ENCODE results near the gene PCDHB4.
A peak's percentile ranks its signal among the peaks of the same experiment; 100 is the strongest.
"Not testable (repeated sequence)": the region's sequence is repeated elsewhere in the genome, so short reads cannot be mapped to it uniquely, and the experiment has no call there.

PCDHB4 gene

GRCh38 chr5:141121563-141121962 lies at the start of gene PCDHB4:
Gene PCDHB4, plus strand, starts transcription at chr5:141121818. Its CDS starts 181 bp downstream, at chr5:141121999.
- no peak for DNase-seq

GRCh38 chr5:141077826-141078225 lies 43.8 kb upstream of the PCDHB4 start:
- no peak for DNase-seq

- DNase-seq: no peak
Measured at GRCh38 chr5:141082228-141082627, 39.4 kb upstream of the PCDHB4 start.

GRCh38 chr5:141084487-141084989 lies 37.1 kb upstream of the PCDHB4 start:
- DNase-seq: peak; percentile 21

- peak; percentile 49 for DNase-seq
Measured at GRCh38 chr5:141094481-141095262, 26.9 kb upstream of the PCDHB4 start, which contains the start of gene PCDHB2. Gene PCDHB2, plus strand, starts transcription at chr5:141094615. Its CDS starts 176 bp downstream, at chr5:141094791.

- DNase-seq: no peak
Measured at GRCh38 chr5:141095263-141095641, 26.4 kb upstream of the PCDHB4 start.

GRCh38 chr5:141096181-141096580 lies 25.4 kb upstream of the PCDHB4 start:
- DNase-seq: not testable (repeated sequence)

GRCh38 chr5:141096586-141096985 lies 25.0 kb upstream of the PCDHB4 start:
- not testable (repeated sequence) for DNase-seq

GRCh38 chr5:141100243-141100805 lies 21.3 kb upstream of the PCDHB4 start, which contains the start of gene PCDHB3:
Gene PCDHB3, plus strand, starts transcription at chr5:141100473. Its CDS starts 177 bp downstream, at chr5:141100650.
- peak; percentile 17 for DNase-seq

- no peak for DNase-seq
Measured at GRCh38 chr5:141101059-141101458, 20.6 kb upstream of the PCDHB4 start.

GRCh38 chr5:141102070-141102469 lies 19.5 kb upstream of the PCDHB4 start:
- DNase-seq: not testable (repeated sequence)

GRCh38 chr5:141102471-141102870 lies 19.1 kb upstream of the PCDHB4 start:
- not testable (repeated sequence) for DNase-seq

- DNase-seq: no peak
Measured at GRCh38 chr5:141105350-141105749, 16.3 kb upstream of the PCDHB4 start.

GRCh38 chr5:141119250-141119649 lies 2.4 kb upstream of the PCDHB4 start:
- DNase-seq: no peak

- DNase-seq: peak; percentile 7
Measured at GRCh38 chr5:141121985-141122384, 367 bp downstream of the PCDHB4 start.

- not testable (repeated sequence) for DNase-seq
Measured at GRCh38 chr5:141123396-141124135, 1.9 kb downstream of the PCDHB4 start.

- no peak for DNase-seq
Measured at GRCh38 chr5:141127305-141127704, 5.7 kb downstream of the PCDHB4 start.

GRCh38 chr5:141135030-141135717 lies 13.6 kb downstream of the PCDHB4 start, which contains the start of gene PCDHB5:
Gene PCDHB5, plus strand, starts transcription at chr5:141135206. Its CDS starts 229 bp downstream, at chr5:141135435.
- DNase-seq: peak; percentile 30

GRCh38 chr5:141135718-141136266 lies 14.2 kb downstream of the PCDHB4 start:
- no peak for DNase-seq

GRCh38 chr5:141137346-141137745 lies 15.7 kb downstream of the PCDHB4 start:
- DNase-seq: not testable (repeated sequence)

- DNase-seq: peak; percentile 9
Measured at GRCh38 chr5:141149812-141150211, 28.2 kb downstream of the PCDHB4 start, which contains the start of gene PCDHB6. Gene PCDHB6, plus strand, starts transcription at chr5:141150057. Its CDS starts 201 bp downstream, at chr5:141150258.
